Activated CD8-positive, alpha-beta memory T cell treated with anti-CD3 and anti-CD28 coated beads for 48 hours (primary cell): ENCODE measurements around the gene TAAR2.
"Not testable (repeated sequence)": the region's sequence is repeated elsewhere in the genome, so short reads cannot be mapped to it uniquely, and the experiment has no call there.

Experiments used
- DNase-seq, 3 experiments: peaks; one replicate each; pipeline ENCODE4 v3.0.0-alpha.2; 2020; ENCODE audit warnings: low read depth in 2 of 3, low spot score in 2 of 3

The TAAR2 gene, protein sequence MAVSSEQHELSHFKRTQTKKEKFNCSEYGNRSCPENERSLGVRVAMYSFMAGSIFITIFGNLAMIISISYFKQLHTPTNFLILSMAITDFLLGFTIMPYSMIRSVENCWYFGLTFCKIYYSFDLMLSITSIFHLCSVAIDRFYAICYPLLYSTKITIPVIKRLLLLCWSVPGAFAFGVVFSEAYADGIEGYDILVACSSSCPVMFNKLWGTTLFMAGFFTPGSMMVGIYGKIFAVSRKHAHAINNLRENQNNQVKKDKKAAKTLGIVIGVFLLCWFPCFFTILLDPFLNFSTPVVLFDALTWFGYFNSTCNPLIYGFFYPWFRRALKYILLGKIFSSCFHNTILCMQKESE

GRCh38 chr6:132624175-132624574 lies at the start of gene TAAR2:
Gene TAAR2 (minus strand): TSS chr6:132624275. CDS start chr6:132624275, 0 bp downstream.
- no peak for DNase-seq

GRCh38 chr6:132673376-132674094 lies 49.5 kb upstream of the TAAR2 start:
- DNase-seq = no peak

- no peak for DNase-seq
Observed at GRCh38 chr6:132671295-132671694, 47.2 kb upstream of the TAAR2 start.

DNA sequence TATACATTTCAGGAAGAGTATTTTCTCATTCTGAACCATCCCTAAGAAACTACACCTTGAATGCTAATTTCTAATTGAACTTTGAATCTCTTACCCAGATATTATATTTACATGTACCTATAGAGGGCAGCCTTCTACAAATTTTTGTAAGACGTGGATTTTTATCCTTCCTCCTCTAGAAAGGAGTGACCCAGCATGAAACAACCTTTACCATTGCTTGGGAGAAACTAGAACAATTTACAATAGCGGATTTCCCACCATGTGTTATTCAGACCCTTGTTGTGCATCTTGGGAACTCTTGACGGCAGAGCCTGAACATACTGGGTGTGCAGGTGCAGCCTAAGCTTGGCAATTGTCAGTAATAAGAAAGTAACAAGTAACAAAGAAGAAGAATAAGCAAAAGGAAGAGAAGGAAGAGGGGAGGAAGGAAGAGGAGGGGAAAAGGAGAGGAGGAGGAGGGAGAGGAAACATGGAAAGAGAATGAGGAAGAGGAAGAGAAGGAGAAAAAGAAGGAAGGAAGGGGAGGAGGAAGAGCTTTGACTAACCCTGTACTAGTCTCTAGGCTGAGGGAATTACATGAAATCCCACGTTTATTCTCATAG lies 45.7 kb upstream of the TAAR2 start:
- DNase-seq = no peak

DNA sequence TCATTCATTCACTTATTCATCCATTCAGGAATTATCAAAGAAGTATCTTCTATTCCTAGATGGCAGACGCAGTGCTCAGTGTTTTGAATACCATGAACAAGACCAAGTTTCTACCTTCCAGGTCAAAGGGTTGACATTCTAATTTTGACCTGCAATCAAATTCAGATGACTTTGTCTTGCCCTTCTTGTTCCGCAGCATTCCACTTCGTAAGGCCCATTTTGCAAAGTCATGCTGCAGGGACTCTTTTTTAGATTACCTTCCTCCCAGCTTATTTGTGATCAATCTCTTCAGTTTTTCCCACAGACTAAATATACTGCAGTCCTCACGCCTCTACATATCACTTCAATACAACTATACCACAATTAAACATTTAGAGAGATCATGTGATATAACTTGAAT lies 42.0 kb upstream of the TAAR2 start:
- DNase-seq = no peak

DNA sequence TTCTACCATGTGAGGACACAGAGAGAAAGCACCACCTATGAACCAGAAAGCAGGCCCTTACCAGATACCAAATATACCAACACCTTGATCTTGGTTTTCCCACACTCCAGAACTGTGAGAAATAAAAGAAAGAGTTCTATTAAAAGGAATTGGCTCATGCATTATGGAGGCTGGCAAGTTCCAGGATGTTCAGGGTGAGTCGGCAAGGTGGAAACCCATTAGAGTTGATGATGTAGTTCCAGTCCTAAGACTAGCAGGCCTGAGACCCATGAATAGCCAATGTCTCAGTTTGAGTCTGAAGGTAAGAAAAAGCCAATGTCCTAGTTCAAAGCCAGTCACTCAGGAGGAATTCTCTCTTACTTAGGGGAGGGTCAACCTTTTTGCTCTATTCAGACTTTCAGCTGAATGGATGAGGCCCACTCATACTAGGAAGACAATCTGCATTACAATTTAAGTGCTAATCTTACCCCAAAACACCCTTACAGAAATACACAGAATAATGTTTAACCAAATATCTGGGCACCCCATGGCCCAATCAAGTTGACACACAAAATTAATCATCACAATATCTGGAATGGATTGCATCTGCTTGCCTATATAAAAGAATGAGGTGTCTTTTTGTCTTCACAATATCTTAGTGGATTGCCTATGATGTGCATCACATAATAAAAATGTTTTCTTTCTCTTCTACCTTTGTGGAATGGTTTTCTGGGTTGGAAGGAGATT lies 40.4 kb upstream of the TAAR2 start:
- DNase-seq = no peak

- no peak for DNase-seq
Observed at GRCh38 chr6:132663661-132664060, 39.6 kb upstream of the TAAR2 start.

GRCh38 chr6:132661906-132662305 lies 37.8 kb upstream of the TAAR2 start:
- DNase-seq = no peak

- DNase-seq = no peak
Observed at GRCh38 chr6:132659082-132659481, 35.0 kb upstream of the TAAR2 start, which contains the start of gene TAAR1. Gene TAAR1 (minus strand): TSS chr6:132659182. CDS start chr6:132646003, 13,179 bp downstream.

GRCh38 chr6:132651062-132651461 lies 27.0 kb upstream of the TAAR2 start:
- no peak for DNase-seq

GRCh38 chr6:132650429-132650828 lies 26.4 kb upstream of the TAAR2 start:
- no peak for DNase-seq

GRCh38 chr6:132648828-132649227 lies 24.8 kb upstream of the TAAR2 start:
- DNase-seq = no peak

- DNase-seq = no peak
Observed at GRCh38 chr6:132648356-132648755, 24.3 kb upstream of the TAAR2 start.

GRCh38 chr6:132643547-132643946 lies 19.5 kb upstream of the TAAR2 start:
- DNase-seq = no peak

DNA sequence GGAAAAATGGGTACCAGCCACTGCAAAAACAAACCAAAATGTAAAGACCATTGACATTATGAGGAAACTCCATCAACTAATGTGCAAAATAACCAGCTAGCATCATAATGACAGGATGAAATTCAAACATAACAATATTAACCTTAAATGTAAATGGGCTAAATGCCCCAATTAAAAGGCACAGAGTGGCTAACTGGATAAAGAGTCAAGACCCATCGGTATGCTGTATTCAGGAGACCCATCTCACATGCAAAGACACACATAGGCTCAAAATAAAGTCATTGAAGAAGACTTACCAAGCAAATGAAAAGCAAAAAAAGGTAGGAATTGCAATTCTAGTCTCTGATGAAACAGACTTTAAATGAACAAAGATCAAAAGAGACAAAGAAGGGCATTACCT lies 13.1 kb upstream of the TAAR2 start:
- not testable (repeated sequence) for DNase-seq

GRCh38 chr6:132635906-132636305 lies 11.8 kb upstream of the TAAR2 start:
- not testable (repeated sequence) for DNase-seq

- not testable (repeated sequence) for DNase-seq
Observed at GRCh38 chr6:132635288-132635687, 11.2 kb upstream of the TAAR2 start.

GRCh38 chr6:132634796-132635195 lies 10.7 kb upstream of the TAAR2 start:
- no peak for DNase-seq

DNA sequence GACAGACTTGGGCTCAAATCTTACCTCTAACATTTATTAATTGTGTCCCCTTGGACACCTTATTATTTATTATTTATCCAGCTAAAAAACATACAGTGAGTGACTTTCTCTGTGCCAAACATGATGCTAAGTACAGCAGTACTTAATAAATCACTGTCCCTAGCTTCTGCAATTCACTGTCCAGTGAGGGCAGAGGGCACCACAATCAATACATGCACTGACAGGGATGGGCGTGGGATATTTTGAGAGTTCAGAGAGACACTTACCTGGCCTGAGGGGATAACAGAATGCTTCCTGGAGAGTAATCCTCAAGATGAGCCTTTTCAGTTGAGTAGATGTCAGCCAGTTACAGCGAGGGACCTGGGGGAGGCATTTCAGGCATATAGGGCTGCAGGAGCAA lies 9.3 kb upstream of the TAAR2 start:
- no peak for DNase-seq

DNA sequence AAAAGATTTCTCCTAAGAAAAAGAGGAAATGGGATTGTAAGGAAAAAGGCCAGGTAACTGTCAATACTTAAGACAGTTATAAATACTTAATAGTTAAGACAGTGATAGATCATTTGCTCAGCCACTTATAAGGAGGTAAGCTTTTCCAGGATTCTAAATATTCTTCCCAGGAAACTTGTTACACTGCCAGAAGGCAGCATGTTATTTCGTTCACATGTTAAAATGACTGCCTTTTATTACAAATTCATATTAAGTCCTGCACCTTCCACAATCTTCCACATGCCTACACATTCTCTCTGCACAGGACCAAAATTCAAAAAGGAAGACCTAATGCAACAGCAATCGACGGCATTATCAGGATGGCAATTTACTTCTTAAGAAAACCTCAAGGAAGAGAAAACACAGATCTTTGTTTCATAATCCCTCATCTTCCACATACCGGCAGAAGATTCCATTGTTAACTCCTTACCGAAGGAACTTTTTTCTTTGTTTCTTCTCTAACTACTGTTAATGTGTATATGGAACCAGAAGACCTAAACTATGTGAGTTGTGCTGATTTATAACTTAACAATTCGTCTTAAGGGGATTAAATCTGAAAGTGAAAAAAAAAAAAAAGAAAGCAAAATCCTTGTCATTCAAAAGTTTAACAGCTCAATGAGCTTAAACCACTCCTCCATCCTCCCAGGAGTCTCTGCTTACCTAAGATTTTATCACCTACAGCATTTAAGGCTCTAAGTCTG lies 799 bp downstream of the TAAR2 start:
- no peak for DNase-seq

DNA sequence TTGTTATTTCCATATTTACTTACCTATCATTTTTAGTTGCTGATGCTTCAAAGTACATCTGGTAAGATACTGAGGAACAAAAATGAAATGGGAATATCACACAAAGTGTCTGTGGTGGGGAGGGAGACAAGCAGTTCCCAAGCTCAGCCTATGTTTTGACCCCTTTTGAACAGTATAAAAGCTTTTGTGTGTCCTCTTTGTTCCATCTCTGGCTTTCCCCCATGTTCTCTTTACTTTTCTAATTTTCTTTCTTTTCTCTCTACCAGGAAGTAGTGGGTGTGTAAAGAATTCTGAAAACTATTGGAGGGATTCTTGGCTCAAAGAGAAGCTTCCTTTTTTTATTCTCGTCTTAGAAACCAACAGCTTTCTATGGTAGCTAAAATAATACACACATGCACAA lies 7.4 kb downstream of the TAAR2 start:
- DNase-seq = no peak
